ENCODE data around the gene TEX51.
A peak's percentile ranks its signal among the peaks of the same experiment; 100 is the strongest.

TEX51 gene

DNA sequence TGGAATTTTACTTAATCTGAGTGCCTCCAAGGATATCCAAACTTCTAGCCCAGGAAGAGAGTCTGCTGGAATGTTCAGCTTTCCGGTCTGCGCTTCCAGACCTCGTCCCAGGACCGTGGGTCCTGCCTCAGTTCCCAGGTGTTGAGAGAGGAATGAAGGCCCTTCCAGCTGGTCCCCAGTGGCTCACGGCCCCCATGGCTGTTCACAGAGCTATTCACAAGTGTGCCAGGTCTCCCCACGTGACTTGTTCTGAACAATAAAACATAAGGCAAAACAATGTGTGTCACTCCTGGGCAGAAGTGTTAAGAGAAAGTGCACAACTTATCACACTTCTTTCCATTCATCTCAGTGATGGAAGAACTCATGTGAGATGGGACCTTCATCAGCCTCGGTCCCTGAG, 20.1 kb upstream of the TEX51 start:
- no peak for DNase-seq (ENCODE audit: low read depth in 4 of 4, low spot score in 1 of 4)

DNA sequence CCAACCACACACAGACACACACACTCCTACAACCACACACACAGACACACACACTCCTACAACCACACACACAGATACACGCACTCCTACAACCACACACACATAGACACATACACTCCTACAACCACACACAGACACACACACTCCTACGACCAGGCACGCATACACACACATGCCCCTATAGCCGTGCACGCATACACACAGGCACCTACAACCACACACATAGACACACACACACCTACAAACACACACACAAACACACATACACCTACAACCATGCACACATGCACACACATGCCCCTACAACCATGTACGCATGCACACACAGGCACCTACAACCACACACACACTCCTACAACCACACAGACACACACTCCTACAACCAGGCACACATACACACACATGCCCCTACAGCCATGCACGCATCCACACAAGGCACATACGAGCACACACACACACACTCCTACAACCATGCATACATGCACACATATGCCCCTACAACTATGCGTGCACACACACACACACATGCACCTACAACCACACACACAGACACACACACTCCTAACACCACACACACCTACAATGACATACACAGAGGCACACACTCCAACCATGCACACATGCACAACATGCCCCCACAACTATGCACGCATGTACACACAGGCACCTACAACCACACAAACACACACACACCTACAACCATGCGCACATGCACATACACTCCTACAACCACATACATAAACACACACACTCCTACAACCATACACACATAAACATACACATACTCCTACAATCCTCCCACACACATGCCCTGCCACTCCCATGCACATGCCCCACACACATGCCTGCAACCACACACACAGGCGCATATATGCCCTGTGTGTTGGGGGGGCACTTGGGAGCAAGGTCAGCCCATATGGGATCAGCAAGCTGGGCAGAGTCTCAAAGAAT, 19.1 kb upstream of the TEX51 start:
- DNase-seq (ENCODE audit: low read depth in 4 of 4, low spot score in 1 of 4) = no peak

- DNase-seq (ENCODE audit: low read depth in 4 of 4, low spot score in 1 of 4) = no peak
These were observed 18.4 kb upstream of the TEX51 start for GRCh38 chr2:126880324-126880723.

GRCh38 chr2:126880817-126881216, 17.9 kb upstream of the TEX51 start:
- DNase-seq (ENCODE audit: low read depth in 4 of 4, low spot score in 1 of 4) = no peak

DNA sequence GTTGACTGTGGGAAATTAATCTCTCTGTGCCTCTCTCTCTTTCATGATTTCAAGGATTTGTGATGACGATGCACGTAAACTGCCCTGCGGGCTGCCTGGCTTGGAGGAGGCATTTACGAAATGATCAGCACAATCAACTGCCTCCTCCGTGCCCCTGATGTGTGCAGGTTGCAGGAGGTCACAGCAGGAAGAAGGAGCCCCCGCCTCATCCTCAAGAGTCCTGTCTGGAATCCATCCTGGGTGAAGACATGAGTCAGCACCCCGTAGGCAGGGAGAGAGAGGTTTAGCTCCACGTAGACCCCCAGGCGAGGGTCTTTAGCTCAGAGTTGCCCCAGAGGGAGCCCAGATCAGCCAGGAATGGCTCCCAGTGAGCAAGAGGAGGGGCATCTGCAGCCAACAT, 17.1 kb upstream of the TEX51 start:
- DNase-seq (ENCODE audit: low read depth in 4 of 4, low spot score in 1 of 4) = no peak

DNA sequence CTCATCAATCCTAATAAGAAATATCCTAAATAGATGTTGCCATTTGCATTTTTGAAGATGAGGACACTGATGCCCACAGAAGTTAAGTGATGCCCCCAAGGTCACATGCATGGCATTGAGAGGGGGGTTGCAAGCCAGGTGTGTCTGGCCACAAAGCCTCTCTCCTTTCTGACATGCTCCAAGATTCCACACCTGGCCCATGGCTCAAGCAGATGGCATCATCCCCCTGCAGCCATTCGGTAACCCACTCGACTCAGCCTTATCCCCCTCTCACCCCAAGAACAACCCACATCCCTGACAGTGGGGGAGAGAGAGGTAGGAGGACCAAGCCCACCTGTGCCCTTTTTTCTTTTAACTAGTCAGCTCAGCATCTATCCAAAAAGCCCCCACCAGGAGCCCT, 16.5 kb upstream of the TEX51 start:
- DNase-seq (ENCODE audit: low read depth in 4 of 4, low spot score in 1 of 4) = no peak

DNA sequence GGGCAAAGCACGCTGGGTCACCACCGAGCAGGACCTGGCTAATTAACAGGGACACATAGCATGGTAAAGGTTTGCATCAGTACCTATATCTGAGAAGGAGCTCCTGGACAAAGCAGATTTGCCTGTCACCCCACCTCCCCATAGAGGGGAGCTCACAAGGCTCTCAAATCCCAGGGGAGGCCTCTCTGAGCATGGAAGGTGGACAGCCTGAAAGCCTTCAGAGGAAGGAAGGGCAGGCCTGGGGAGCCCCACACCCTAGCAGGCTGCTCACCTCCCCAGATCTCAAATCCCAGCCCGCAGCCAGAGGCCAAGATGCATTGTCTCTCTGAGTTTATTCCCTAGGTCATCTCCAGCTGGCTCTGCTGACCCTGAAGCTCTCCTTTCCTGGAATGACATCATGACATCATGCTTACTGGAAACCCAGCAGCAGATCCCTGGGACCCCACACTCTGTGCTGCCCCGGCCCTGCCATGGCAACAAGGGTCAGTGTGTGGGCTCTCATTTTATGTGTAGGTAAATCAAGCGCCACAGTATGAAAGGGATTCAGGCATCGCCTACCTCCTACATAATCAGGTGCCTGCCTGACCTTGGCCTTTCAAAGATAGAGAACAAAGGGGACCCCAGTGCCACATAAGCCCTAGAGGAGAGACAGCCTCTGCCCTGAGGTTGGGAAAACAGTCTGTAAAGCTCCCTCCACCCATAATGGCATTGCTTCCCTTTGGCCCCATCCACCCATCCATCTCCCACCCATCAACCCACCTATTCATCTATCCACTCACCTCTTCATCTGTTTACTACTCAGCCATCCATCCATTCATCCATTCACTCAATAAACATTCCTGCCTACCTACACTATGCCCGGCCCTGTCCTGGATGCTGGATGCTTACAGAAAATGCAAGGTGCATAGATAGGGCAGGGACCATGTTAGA, 15.7 kb upstream of the TEX51 start:
- DNase-seq (ENCODE audit: low read depth in 4 of 4, low spot score in 1 of 4) = no peak

DNA sequence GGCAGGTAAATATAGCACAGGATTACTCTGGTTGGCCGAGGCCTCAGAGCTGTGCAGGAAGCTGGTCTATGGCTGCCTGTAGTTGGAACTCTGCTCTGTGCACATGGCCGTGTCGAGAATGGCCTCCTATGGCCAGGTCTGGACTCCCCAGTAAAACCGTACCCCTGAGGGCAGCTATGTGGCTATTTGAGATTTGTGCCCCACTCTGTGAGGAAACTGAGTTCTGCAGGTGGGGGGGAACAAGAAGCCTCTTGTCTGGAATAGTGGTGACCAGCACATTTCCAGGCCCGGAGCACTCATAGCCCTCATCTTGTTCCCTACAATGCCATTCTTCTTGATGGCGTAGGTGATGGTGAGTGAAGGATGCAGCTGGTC, 15.0 kb upstream of the TEX51 start:
- no peak for DNase-seq (ENCODE audit: low read depth in 4 of 4, low spot score in 1 of 4)

- DNase-seq (ENCODE audit: low read depth in 4 of 4, low spot score in 1 of 4) = no peak
These were observed 13.6 kb upstream of the TEX51 start for GRCh38 chr2:126884861-126885750.

- DNase-seq (ENCODE audit: low read depth in 4 of 4, low spot score in 1 of 4) = no peak
These were observed 12.9 kb upstream of the TEX51 start for GRCh38 chr2:126885751-126886210.

- DNase-seq (ENCODE audit: low read depth in 4 of 4, low spot score in 1 of 4) = peak in 3 of 4 experiments; percentile 24 to 57 (median 30)
These were observed 12.3 kb upstream of the TEX51 start for GRCh38 chr2:126886211-126886915.

GRCh38 chr2:126886916-126887280, 11.8 kb upstream of the TEX51 start:
- no peak for DNase-seq (ENCODE audit: low read depth in 4 of 4, low spot score in 1 of 4)

DNA sequence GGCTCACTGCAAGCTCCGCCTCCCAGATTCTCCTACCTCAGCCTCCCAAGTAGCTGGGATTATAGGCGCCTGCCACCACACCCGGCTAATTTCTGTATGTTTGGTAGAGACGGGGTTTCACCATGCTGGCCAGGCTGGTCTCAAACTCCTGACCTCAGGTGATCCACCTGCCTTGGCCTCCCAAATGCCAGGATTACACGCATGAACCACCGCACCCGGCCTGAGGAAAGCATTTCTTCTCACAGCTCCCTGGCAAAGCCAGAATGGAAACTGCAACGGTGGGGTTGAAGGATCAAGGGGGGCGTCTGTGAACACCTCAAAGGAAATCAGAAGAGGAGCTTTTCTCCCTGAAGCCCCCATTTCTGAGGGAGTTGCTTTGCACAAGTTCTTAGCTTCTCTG, 11.2 kb upstream of the TEX51 start:
- DNase-seq (ENCODE audit: low read depth in 4 of 4, low spot score in 1 of 4) = no peak

GRCh38 chr2:126888046-126888445, 10.6 kb upstream of the TEX51 start:
- DNase-seq (ENCODE audit: low read depth in 4 of 4, low spot score in 1 of 4) = no peak

GRCh38 chr2:126889071-126889470, 9.6 kb upstream of the TEX51 start:
- no peak for DNase-seq (ENCODE audit: low read depth in 4 of 4, low spot score in 1 of 4)

DNA sequence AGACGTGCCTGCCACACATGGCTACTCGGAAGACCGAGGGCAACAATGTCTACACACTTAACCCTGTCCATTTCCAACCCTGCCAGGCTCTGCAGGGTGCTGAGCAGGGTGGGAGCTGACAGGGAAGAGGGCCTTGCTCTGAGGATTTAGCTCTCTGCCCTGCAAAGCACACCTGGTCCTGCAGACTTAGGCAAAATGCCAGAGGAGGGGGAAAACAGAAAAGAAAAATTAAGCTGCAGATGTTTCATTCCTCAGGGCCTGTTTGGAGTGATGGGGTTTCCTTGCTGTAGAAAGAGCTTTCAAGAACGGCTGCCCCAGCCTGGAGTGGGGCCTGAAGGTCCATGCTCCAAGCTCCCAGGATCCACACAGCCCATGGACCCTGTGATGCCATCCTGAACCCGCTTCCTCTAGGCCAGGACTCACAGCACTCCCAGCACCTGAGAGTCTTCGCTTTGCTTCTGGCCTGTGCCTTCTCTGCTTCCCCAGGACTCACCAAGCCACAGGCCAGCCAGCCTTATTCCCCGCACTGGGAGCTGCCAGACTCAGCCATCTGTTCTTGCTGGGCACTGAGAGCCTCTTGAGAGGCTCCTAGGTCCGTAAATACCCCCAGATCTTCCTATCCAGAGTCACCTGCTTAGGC, 9.1 kb upstream of the TEX51 start:
- DNase-seq (ENCODE audit: low read depth in 4 of 4, low spot score in 1 of 4) = no peak

- no peak for DNase-seq (ENCODE audit: low read depth in 4 of 4, low spot score in 1 of 4)
These were observed 8.6 kb upstream of the TEX51 start for GRCh38 chr2:126890136-126890510.

DNA sequence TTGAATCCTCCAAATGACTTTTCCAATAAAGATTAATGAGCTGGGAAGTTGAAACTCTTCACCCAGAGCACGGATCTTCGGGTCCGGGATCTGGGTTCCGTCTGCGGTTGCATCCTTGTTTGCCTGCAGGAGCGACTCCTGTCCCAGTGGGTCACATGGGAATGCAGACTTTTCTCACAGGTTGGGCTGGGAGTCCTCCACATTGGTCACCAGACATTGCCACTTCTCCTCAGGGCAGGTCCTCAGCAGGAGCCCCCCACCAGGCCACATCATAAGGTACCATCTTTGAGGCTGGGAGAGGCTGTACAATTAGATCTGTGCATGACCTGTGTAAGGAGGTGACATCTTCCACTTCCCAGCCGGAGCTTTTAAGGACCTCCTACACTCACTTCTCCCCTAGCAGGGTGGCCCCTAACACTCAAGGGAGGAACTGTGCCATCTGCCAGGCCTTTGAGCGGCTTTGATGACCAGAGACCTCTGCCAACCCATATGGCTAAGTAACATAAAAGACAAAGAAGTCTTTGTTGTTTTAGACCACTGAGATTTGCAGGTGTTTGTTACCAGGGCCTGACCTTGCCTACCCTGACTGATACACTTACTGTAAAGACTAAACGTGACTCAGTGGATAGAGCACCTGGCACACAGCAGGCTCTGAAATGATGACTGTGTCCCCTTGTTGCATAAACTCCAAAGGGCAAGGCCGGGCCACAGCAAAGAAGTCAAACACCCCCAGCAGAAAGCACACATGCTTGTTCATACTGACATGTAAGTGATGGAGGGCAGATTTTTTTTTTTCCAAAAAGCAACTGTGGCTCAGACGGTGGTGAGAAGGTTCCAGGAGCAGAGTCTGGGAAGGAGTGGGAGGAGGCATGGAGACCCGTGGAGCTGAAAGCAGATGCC, 7.9 kb upstream of the TEX51 start:
- no peak for DNase-seq (ENCODE audit: low read depth in 4 of 4, low spot score in 1 of 4)

Measured in stimulated activated CD4-positive, alpha-beta T cell treated with anti-CD3 and anti-CD28 coated beads, Interleukin-1b, Interleukin-23, amount 100 ng/mL, for 24 hours (primary cell).